HG02870 (cell line): ENCODE results near the gene BBOF1.
"Not testable (repeated sequence)": the region's sequence is repeated elsewhere in the genome, so short reads cannot be mapped to it uniquely, and the experiment has no call there.

Experiments
- ATAC-seq: cut with Tn5 transposase; IDR thresholded peaks from one replicate; pipeline ENCODE4 v1.9.1; 2021; ENCODE audit warnings: mild to moderate bottlenecking, moderate library complexity; ENCODE audit not compliant: unreplicated experiment

The BBOF1 gene

DNA sequence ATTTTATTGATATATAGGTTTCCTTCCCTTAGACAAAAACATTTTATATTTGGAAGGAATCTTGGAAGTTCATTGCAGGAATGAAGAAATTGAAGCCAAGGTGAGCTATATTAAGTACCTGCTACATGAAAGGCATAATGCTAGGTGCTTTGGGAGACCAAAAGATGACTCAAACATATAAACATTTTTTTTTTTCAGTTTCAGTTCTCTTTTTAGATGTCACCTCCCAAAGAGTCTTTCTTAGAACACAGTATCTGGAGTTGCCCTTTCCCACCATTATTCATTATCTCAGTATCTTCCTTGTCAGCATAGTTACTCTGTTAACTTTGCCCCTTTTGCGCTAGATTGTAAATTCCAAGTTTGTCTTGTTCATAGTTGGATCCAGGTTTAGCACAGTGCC lies 66.7 kb downstream of the BBOF1 start:
- ATAC-seq: no peak

DNA sequence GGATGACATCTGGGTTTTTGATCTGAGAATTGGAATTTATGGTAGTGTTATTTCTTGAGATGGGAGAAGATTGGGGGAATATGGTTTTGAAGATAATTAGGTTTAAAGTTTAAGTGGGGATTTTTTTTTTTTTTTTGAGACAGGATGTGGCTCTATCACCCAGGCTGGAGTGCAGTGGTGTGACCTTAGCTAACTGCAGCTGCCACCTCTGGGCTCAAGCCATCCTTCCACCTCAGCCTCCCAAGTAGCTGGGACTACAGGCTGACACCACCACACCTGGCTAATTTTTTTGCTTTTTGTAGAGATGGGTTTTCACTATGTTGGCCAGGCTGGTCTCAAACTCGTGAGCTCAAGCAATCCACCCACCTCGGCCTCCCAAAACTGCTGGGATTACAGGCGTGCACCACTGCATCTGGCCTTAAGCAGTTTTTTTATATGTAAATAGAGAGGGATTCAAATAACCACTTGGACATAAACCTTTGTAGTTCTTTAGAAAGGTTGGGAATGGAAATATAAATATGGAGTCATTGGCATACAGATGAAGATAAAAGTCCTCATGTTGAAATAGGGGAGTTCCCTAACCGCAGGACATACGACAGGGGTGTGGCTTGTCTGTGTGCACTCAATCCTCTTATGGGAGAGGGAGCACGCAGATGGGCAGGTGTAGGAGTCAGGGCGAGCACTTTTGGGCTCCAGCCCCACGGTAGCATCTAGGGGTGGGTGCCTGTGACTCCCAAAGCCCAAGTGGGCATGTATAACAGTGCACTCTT lies 70.3 kb downstream of the BBOF1 start:
- no peak for ATAC-seq

DNA sequence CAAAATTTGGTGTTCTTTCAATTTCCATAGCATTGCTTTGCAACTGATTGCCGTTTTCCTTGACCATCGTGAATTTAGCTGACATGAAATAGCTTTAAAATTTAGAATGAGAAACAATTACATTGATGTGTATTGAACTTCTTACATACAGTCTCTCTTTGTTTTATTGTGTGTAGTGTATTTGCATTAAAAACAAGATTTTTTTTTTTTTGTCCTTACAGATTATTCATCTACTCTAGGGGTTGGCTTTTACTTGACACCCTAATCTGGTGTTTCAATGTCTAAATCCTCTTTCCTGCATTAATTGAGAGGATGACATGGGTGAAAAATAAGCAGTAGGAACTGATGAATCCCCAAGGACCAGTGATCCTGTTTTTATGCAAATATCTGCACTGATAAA lies 86.2 kb downstream of the BBOF1 start:
- ATAC-seq: no peak

DNA sequence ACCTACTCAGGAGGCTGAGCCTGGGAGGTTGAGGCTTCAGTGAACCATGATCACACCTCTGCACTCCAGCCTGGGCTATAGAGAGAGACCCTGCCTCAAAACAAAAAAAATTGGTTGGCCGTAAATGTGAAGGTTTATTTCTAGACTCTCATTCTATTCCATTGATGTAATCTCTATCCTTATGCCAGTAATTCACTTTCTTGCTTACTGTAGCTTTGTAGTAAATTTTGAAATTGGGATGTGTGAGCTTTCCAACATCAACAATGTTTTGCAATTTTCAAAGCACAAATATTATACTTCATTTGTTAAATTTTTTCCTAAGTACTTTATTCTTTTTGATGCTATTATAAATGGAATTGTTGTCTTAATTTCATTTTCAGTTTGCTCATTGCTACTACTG lies 90.2 kb downstream of the BBOF1 start:
- no peak for ATAC-seq

DNA sequence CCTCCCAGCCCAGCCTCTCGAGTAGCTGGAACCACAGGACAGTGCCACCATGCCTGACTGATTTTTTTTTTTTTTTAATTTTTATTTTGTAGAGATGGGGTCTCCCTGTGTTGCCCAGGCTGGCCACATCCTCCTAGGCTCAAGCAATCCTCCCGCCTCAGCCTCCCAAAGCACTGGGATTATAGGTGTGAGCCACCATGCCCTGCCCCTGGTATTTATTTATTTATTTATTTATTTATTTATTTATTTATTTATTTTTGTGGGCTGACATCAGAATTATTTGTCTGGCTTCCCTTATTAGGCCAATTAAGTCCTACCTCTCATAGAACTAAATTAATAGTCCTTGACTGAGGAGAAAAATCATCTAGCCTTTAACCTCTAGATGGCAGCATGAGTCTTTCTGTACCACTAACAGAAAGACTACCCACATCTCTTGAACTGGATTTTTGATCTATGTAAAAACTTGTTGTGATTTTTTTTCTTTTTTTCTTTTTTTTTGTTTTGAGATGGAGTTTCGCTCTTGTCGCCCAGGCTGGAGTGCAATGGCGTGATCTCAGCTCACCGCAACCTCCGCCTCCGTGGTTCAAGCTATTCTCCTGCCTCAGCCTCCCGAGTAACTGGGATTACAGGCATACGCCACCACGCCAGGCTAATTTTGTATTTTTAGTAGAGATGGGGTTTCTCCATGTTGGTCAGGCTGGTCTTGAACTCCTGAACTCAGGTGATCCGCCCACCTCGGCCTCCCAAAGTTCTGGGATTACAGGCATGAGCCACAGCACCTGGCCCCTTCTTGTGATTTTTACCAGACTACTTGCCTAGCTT lies 92.5 kb downstream of the BBOF1 start:
- not testable (repeated sequence) for ATAC-seq
